Breast epithelium (tissue), 4 donors: Measurements from ENCODE around the gene ASCC3. TPM values are rescaled to one million over a fixed set of nuclear protein-coding genes. Genes with fewer than 3 reads are reported as not detected.

ENCODE experiments used
- DNase-seq, 2 donors: peaks; one replicate each; pipeline ENCODE4 v3.0.0-alpha.2; 2019; ENCODE audit warnings: low spot score in 2 of 2
- H3K27ac ChIP-seq, 2 donors: fragments of 200-600 bp; sonication (generic) in 1 of 2; one replicate each; pipeline ENCODE4 v1.5.1; 2016 to 2019; ENCODE audit warnings: mild to moderate bottlenecking in 1 of 2
- H3K27me3 ChIP-seq, 2 donors: fragments of 200-600 bp; sonication (generic) in 1 of 2; one replicate each; pipeline versions ENCODE4 v1.5.1 to v1.6.0; 2017 to 2019; ENCODE audit warnings: control low read depth in 1 of 2, mild to moderate bottlenecking in 1 of 2
- H3K36me3 ChIP-seq: fragments of 200-600 bp; one replicate; pipeline ENCODE4 v1.5.1; 2019
- H3K4me1 ChIP-seq, 2 donors: fragments of 200-600 bp; sonication (generic); one replicate each; pipeline ENCODE4 v1.5.1; 2016 to 2019; ENCODE audit warnings: control low read depth in 1 of 2
- H3K4me3 ChIP-seq, 3 donors: fragments of 200-600 bp; sonication (generic); 1 replicate in 2 of 3; 2 replicates in 1 of 3; pipeline ENCODE4 v1.5.1; 2016 to 2019; ENCODE audit warnings: mild to moderate bottlenecking in 3 of 3, moderate library complexity in 2 of 3
- H3K9me3 ChIP-seq, 2 donors: fragments of 200-600 bp; sonication (generic) in 1 of 2; one replicate each; pipeline ENCODE4 v1.5.1; 2016 to 2019; ENCODE audit warnings: control low read depth in 1 of 2
- CTCF ChIP-seq, 3 donors: fragments of 450-650 bp; IDR thresholded peaks; one replicate each; pipeline ENCODE4 v1.5.1; 2016 to 2017; ENCODE audit warnings: antibody characterized with exemption in 3 of 3, mild to moderate bottlenecking in 3 of 3, moderate library complexity in 3 of 3
- POLR2A ChIP-seq: fragments of 450-650 bp; IDR thresholded peaks from one replicate; pipeline ENCODE4 v1.6.1; 2016; ENCODE audit warnings: antibody characterized with exemption, mild to moderate bottlenecking, moderate library complexity
- POLR2AphosphoS5 ChIP-seq, 3 donors: sonication (generic); formaldehyde crosslinking; IDR thresholded peaks; one replicate each; pipeline ENCODE4 v1.6.1; 2017; ENCODE audit warnings: antibody characterized with exemption in 3 of 3
- intact Hi-C: fragments of 100-400 bp; cut with DNase I; formaldehyde crosslinking; loops from one replicate; pipeline ENCODE4 v1.15.1; 2023; ENCODE audit warnings: low total_unique reads
- total RNA-seq, 3 donors: library from RNA; depleted of rRNA; stranded (reverse); fragments of >200 nt; gene quantifications; one replicate each; pipeline ENCODE4 v1.1.0, GENCODE V29; 2016

Gene ASCC3
- total RNA-seq, 3 donors from 2014 or later = 23.5 to 49.3 (median 44.6) TPM

GRCh38 chr6:100719883-100720682 lies 161.0 kb downstream of the ASCC3 start:
- no peak overlapping the region for H3K27ac ChIP-seq
- no peaks in the 10 kb centered on the region for H3K36me3 ChIP-seq
- DNase-seq = no peak
- peak overlapping the region in 2 of 3 donors; percentile 11 to 19 for H3K4me3 ChIP-seq
- H3K27me3 ChIP-seq = no peaks in the 10 kb centered on the region
- H3K4me1 ChIP-seq = no peaks in the 10 kb centered on the region
- no peaks in the 10 kb centered on the region for H3K9me3 ChIP-seq
- intact Hi-C loops = no loop called here
- TF ChIP-seq POLR2AphosphoS5 (IDR thresholded peaks at IDR 0.05) (no peak), CTCF (IDR thresholded peaks at IDR 0.05) (peak in 1 of 3 donors; percentile 40), POLR2A (no peak)

GRCh38 chr6:100712997-100713396 lies 168.1 kb downstream of the ASCC3 start:
- no peak overlapping the region for H3K27ac ChIP-seq
- no peaks in the 10 kb centered on the region for H3K9me3 ChIP-seq
- H3K27me3 ChIP-seq = no peaks in the 10 kb centered on the region
- no peak for DNase-seq
- TF ChIP-seq POLR2AphosphoS5 (IDR thresholded peaks at IDR 0.05) (no peak), POLR2A (no peak)
- no peaks in the 10 kb centered on the region for H3K36me3 ChIP-seq
- H3K4me1 ChIP-seq = no peaks in the 10 kb centered on the region
- intact Hi-C loops = no loop called here
- no peak overlapping the region for H3K4me3 ChIP-seq

GRCh38 chr6:100706491-100706890 lies 174.6 kb downstream of the ASCC3 start:
- H3K9me3 ChIP-seq = no peaks in the 10 kb centered on the region
- H3K36me3 ChIP-seq = no peaks in the 10 kb centered on the region
- no peak for DNase-seq
- H3K4me1 ChIP-seq = no peaks in the 10 kb centered on the region
- no peak for TF ChIP-seq CTCF (IDR thresholded peaks at IDR 0.05)
- TF ChIP-seq POLR2AphosphoS5 (IDR thresholded peaks at IDR 0.05) = no peak
- no peak for TF ChIP-seq POLR2A
- H3K27me3 ChIP-seq = no peaks in the 10 kb centered on the region
- intact Hi-C loops = no loop called here
- no peak overlapping the region for H3K27ac ChIP-seq
- no peak overlapping the region for H3K4me3 ChIP-seq

- Histone ChIP-seq H3K27ac (no peak overlapping the region), H3K4me3 (no peak overlapping the region), H3K9me3 (no peaks in the 10 kb centered on the region), H3K27me3 (no peaks in the 10 kb centered on the region), H3K4me1 (no peaks in the 10 kb centered on the region), H3K36me3 (no peaks in the 10 kb centered on the region)
- intact Hi-C loops = no loop called here
- no peak for DNase-seq
- no peak for TF ChIP-seq POLR2A
- no peak for TF ChIP-seq CTCF (IDR thresholded peaks at IDR 0.05)
- TF ChIP-seq POLR2AphosphoS5 (IDR thresholded peaks at IDR 0.05) = no peak
Measured at GRCh38 chr6:100704961-100705360, 176.2 kb downstream of the ASCC3 start.

- no peak for DNase-seq
- TF ChIP-seq POLR2A (no peak), POLR2AphosphoS5 (IDR thresholded peaks at IDR 0.05) (no peak), CTCF (IDR thresholded peaks at IDR 0.05) (no peak)
- H3K36me3 ChIP-seq = no peaks in the 10 kb centered on the region
- no peak overlapping the region for H3K4me3 ChIP-seq
- intact Hi-C loops = no loop called here
- H3K4me1 ChIP-seq = no peaks in the 10 kb centered on the region
- no peaks in the 10 kb centered on the region for H3K9me3 ChIP-seq
- H3K27ac ChIP-seq = no peak overlapping the region
- no peaks in the 10 kb centered on the region for H3K27me3 ChIP-seq
Measured at GRCh38 chr6:100701728-100702127, 179.4 kb downstream of the ASCC3 start.
